Mucosa of descending colon (tissue), 3 donors: ENCODE data around the gene HNRNPAB. TPM values are rescaled to one million over a fixed set of nuclear protein-coding genes. Genes with fewer than 3 reads are reported as not detected.

Experiments
- ATAC-seq: fragments of 200-7000 bp; cut with Tn5 transposase; one replicate; pipeline ENCODE4 v1.9.1; 2020; ENCODE audit warnings: mild to moderate bottlenecking, moderate library complexity
- DNase-seq, 3 donors: peaks; one replicate each; pipeline ENCODE4 v3.0.0-alpha.2; 2020
- H3K36me3 ChIP-seq: fragments of 200-600 bp; one replicate; pipeline ENCODE4 v1.8.0; 2021; ENCODE audit warnings: low read depth, mild to moderate bottlenecking
- H3K4me1 ChIP-seq: fragments of 200-600 bp; one replicate; pipeline ENCODE4 v1.8.0; 2021; ENCODE audit warnings: low read depth, mild to moderate bottlenecking
- H3K4me3 ChIP-seq: fragments of 200-600 bp; one replicate; pipeline ENCODE4 v1.8.0; 2021; ENCODE audit warnings: mild to moderate bottlenecking
- H3K9me3 ChIP-seq: fragments of 200-600 bp; one replicate; pipeline ENCODE4 v1.8.0; 2021; ENCODE audit warnings: mild to moderate bottlenecking
- CTCF ChIP-seq: fragments of 200-600 bp; IDR thresholded peaks from one replicate; pipeline ENCODE4 v1.8.0; 2022; ENCODE audit warnings: antibody characterized with exemption, mild to moderate bottlenecking
- intact Hi-C, 2 donors: fragments of 100-400 bp; cut with DNase I in 1 of 2; cut with micrococcal nuclease in 1 of 2; formaldehyde crosslinking; loops; one replicate each; pipeline versions ENCODE4 v1.11.0 to v1.11.1; 2022; cut with DNase I, micrococcal nuclease
- total RNA-seq, 3 donors: library from RNA; stranded (reverse); fragmentation: NEBNext Ultra II Directional in 2 of 3; extraction: Animal tissue kit (Norgen Biotek cat#: 25700) in 2 of 3; gene quantifications; one replicate each; pipeline versions ENCODE4 v1.2.1 to v1.2.4, GENCODE V29; 2021 to 2023
- donor health status: DM: no; HTN: no; CAD: no; lungs with moderate emphysema.
- donor health status: DM: no; HTN: no; CAD: no.
- donor health status: DM: no; HTN: yes; CAD: no.

Gene HNRNPAB
- total RNA-seq, 3 donors from 2014 or later = 209 to 327 (median 244) TPM

- Histone ChIP-seq H3K4me1 (no peaks in the 10 kb centered on the region), H3K9me3 (no peaks in the 10 kb centered on the region), H3K4me3 (no peak overlapping the region), H3K36me3 (no peaks in the 10 kb centered on the region)
- DNase-seq = no peak
- no peak for TF ChIP-seq CTCF
- ATAC-seq = no peak
- intact Hi-C loops = no loop called here
Observed at GRCh38 chr5:178191661-178192060, 12.7 kb upstream of the HNRNPAB start.

DNA sequence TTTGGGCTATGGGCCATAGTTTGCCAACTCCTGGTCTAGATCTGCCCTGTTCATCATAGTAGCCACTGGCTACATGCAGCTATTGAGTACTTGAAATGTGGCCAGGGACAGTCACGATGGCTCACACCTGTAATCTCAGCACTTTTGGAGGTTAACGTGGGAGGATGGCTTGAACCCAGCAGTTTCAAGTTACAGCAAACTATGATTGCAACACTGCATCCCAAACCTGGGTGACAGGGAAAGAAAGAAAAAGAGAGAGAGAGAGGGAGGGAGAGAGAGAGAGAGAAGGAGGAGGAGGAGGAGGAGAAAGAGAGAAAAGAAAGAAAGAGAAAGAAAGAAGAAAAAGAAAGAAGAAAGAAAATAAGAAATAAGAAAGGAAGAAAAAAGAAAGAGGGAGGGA lies 12.1 kb upstream of the HNRNPAB start:
- Histone ChIP-seq H3K9me3 (no peaks in the 10 kb centered on the region), H3K4me3 (no peak overlapping the region), H3K4me1 (no peaks in the 10 kb centered on the region), H3K36me3 (no peaks in the 10 kb centered on the region)
- ATAC-seq (no peak), DNase-seq (no peak)
- no peak for TF ChIP-seq CTCF
- intact Hi-C loops = no loop called here

DNA sequence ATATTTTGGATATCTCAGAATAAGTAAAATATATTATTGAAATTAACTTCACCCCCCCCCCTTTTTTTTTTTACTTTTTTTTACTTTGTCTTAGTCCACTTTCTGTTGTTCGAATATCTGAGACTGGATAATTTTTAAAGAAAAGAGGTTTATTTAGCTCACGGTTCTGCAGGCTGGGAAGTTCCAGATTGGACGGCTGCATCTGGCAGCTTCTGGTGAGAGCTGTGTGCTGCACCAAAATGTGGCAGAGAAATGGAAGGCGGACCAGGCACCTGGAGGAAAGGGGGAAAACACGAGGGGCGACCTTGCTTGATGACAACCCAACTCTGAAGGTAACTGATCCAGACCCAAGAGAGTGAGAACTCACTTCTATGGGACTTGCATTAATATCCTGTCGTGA lies 11.5 kb upstream of the HNRNPAB start:
- Histone ChIP-seq H3K4me1 (no peaks in the 10 kb centered on the region), H3K36me3 (no peaks in the 10 kb centered on the region), H3K9me3 (no peaks in the 10 kb centered on the region), H3K4me3 (no peak overlapping the region)
- TF ChIP-seq CTCF = no peak
- ATAC-seq = no peak
- intact Hi-C loops = no loop called here
- no peak for DNase-seq

DNA sequence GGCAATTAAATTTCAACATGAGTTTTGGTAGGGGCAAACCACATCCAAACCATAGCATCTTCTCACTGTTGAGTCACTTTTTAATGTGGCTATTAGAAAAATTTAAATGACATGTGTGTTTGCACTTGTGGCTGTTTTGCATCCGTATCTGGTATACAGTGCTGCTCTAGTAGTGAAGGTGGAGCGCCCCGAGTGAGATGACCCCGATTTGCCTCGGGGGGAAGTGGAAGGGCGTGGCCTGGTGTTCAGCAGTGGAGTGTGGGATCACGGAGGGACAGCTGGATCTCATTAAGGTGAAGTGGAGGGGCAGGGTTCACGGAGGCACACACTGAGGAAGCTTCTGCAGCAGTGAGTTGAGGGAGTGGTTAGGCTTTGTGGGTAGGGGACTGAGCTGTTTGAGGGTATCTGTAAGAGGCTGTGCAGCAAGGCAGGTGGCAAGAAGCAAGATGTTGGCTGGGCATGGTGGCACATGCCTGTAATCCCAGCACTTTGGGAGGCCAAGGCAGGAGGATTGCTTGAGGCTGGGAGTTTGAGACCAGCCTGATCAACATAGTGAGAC lies 11.0 kb upstream of the HNRNPAB start:
- Histone ChIP-seq H3K4me1 (no peaks in the 10 kb centered on the region), H3K9me3 (no peaks in the 10 kb centered on the region), H3K36me3 (no peaks in the 10 kb centered on the region), H3K4me3 (no peak overlapping the region)
- TF ChIP-seq CTCF = no peak
- intact Hi-C loops = no loop called here
- DNase-seq = no peak
- no peak for ATAC-seq

GRCh38 chr5:178194026-178194425 lies 10.3 kb upstream of the HNRNPAB start:
- TF ChIP-seq CTCF = no peak
- Histone ChIP-seq H3K9me3 (no peaks in the 10 kb centered on the region), H3K36me3 (no peaks in the 10 kb centered on the region), H3K4me1 (no peaks in the 10 kb centered on the region), H3K4me3 (no peak overlapping the region)
- intact Hi-C loops = no loop called here
- ATAC-seq (no peak), DNase-seq (no peak)

DNA sequence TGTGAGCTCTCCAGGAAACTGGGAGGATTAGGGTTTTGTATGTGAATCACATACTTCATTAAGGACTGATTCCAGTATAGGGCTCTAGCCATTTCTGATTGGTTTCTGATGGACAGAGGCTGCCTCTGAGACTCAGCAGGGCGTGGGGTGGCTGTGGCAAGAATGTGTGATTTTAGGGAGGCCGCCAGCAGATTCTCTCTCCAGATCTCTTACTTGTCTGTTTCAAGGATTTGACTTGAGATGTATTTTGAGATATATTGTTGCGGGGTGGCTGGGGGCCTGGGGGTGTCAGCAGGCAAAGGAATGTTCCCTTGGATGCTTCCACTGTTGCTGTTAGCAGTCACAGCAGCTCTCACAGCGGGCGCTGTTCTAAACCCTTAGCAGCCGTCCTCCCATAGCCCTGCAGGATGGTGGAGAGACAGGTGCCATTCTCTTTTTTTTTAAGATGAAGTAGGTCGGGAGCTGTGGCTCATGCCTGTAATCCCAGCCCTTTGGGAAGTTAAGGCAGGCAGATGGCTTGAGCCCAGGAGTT lies 8.0 kb upstream of the HNRNPAB start:
- DNase-seq = no peak
- H3K36me3 ChIP-seq = no peaks in the 10 kb centered on the region
- H3K4me3 ChIP-seq = no peak overlapping the region
- no peaks in the 10 kb centered on the region for H3K9me3 ChIP-seq
- intact Hi-C loops = no loop called here
- TF ChIP-seq CTCF = no peak
- no peaks in the 10 kb centered on the region for H3K4me1 ChIP-seq
- ATAC-seq = no peak
